ENCODE measurements around the gene ESR2. TPM values are rescaled to one million over a fixed set of nuclear protein-coding genes. Genes with fewer than 3 reads are reported as not detected.
A peak's percentile ranks its signal among the peaks of the same experiment; 100 is the strongest.

Gene ESR2
- total and polyA plus RNA-seq, 2 of the 8 experiments (the other 6 are each of a cell fraction or from before 2014, with no cell fraction given): 0.19 to 0.23 TPM

- CTCF ChIA-PET (ENCODE audit: partially characterized antibody): interaction anchor here (0.7 to 2.6 kb wide), 7 partner anchors 10 to 85 kb away, joined by 3 to 8 read pairs (median 3); no protein-coding TSS in a partner anchor
- TF ChIP-seq HDAC2 (IDR thresholded peaks at IDR 0.05; ENCODE audit: borderline replicate concordance in 1 of 2, low read depth in 2 of 2, low read length in 2 of 2) (no peak), KDM4A (IDR thresholded peaks at IDR 0.05; ENCODE audit: low read depth, low read length, severe bottlenecking) (no peak), RFX5 (IDR thresholded peaks at IDR 0.05; ENCODE audit: borderline replicate concordance, low read depth, low read length) (no peak), CREB1 (IDR thresholded peaks at IDR 0.05) (no peak), CHD1 (IDR thresholded peaks at IDR 0.05; ENCODE audit: low read depth, low read length) (no peak), TCF12 (IDR thresholded peaks at IDR 0.05; ENCODE audit: low read depth, low read length) (no peak), USF2 (IDR thresholded peaks at IDR 0.05; ENCODE audit: low read length) (no peak), EZH2 (IDR thresholded peaks at IDR 0.05; ENCODE audit: low read depth, low read length, severe bottlenecking) (no peak), RAD21 (IDR thresholded peaks at IDR 0.05 in 1 of 2, conservative IDR thresholded peaks at IDR 0.05 in 1 of 2; ENCODE audit: low read depth in 2 of 2, low read length in 2 of 2) (peak; percentile 29 to 45; a peak in 3 of 4 replicates), CTCF (IDR thresholded peaks at IDR 0.05; ENCODE audit: control extremely low read depth in 1 of 3, insufficient read depth in 1 of 3, low read depth in 1 of 3, low read length in 3 of 3) (peak in 2 of 3 experiments; percentile 13 to 36; a peak in 3 of 4 replicates)
Observed at GRCh38 chr14:64220056-64220455, 74.1 kb downstream of the ESR2 start.

More at GRCh38 chr14:64220056-64220455, 74.1 kb downstream of the ESR2 start:
- Histone ChIP-seq H4K8ac (ENCODE audit: extremely low read depth, insufficient read depth, low read length) (no peak overlapping the region), H3K79me2 (ENCODE audit: control insufficient read depth in 1 of 2, insufficient read depth in 2 of 2, low read length in 2 of 2) (no peaks in the 10 kb centered on the region), H3K18ac (ENCODE audit: extremely low read depth, low read length) (no peak overlapping the region), H3K23ac (ENCODE audit: insufficient read length) (no peak overlapping the region), H3K27ac (ENCODE audit: low read depth, low read length) (no peak overlapping the region), H3K27me3 (replicated peaks in 1 of 4; ENCODE audit: control insufficient read depth in 3 of 4, extremely low read depth in 1 of 4, insufficient read depth in 3 of 4, low read length in 3 of 4) (no peaks in the 10 kb centered on the region), H3K4me1 (replicated peaks in 1 of 4; ENCODE audit: control insufficient read depth in 3 of 4, insufficient read depth in 4 of 4, low read length in 3 of 4) (no peaks in the 10 kb centered on the region), H3K56ac (replicated peaks; ENCODE audit: insufficient read length, low read depth, low read length) (no peak overlapping the region), H3K4me3 (ENCODE audit: extremely low read depth in 1 of 4, insufficient read depth in 2 of 4, low read depth in 3 of 4, low read length in 4 of 4) (no peak overlapping the region), H2AFZ (ENCODE audit: low read length) (no peak overlapping the region), H3K79me1 (ENCODE audit: low read depth, low read length) (no peaks in the 10 kb centered on the region), H4K20me1 (replicated peaks in 1 of 2; ENCODE audit: control insufficient read depth in 1 of 2, insufficient read depth in 2 of 2, low read length in 2 of 2) (peaks cover 2 to 3% of the 10 kb centered on the region in 2 experiments), H3K9me3 (ENCODE audit: insufficient read depth in 2 of 2, low read depth in 1 of 2, low read length in 1 of 2) (no peaks in the 10 kb centered on the region), H3K4me2 (ENCODE audit: insufficient read depth in 1 of 2, low read depth in 2 of 2, low read length in 2 of 2) (no peak overlapping the region), H4K91ac (replicated peaks; ENCODE audit: insufficient read length, low read length) (no peak overlapping the region), H2BK5ac (ENCODE audit: low read depth, low read length) (no peak overlapping the region), H3K23me2 (ENCODE audit: low read depth, low read length) (no peaks in the 10 kb centered on the region), H3K9ac (replicated peaks in 1 of 4; ENCODE audit: extremely low read depth in 1 of 4, low read depth in 3 of 4, low read length in 3 of 4) (no peak overlapping the region), H4K5ac (ENCODE audit: insufficient read length, low read depth, low read length) (no peak overlapping the region), H2BK12ac (ENCODE audit: low read depth, low read length) (no peak overlapping the region), H3K36me3 (ENCODE audit: control insufficient read depth in 2 of 4, insufficient read depth in 4 of 4, low read length in 3 of 4) (peaks cover 13 to 76% (median 52%) of the 10 kb centered on the region in 4 experiments), H3K14ac (ENCODE audit: insufficient read length) (no peak overlapping the region), H2BK15ac (ENCODE audit: low read length) (no peak overlapping the region), H2BK20ac (ENCODE audit: low read length) (no peak overlapping the region), H3K4ac (replicated peaks; ENCODE audit: insufficient read length, low read depth, low read length) (no peak overlapping the region), H2AK5ac (ENCODE audit: low read depth, low read length) (no peak overlapping the region), H2BK120ac (replicated peaks; ENCODE audit: low read depth, low read length) (no peak overlapping the region)
- FAIRE-seq (no peak), DNase-seq (ENCODE audit: low read depth in 1 of 2, low spot score in 2 of 2) (no peak)
- POLR2A ChIA-PET (ENCODE audit: partially characterized antibody): no interaction called here
- WGBS, 2 experiments (ENCODE audit: extremely low coverage in 1 of 2, insufficient coverage in 1 of 2, insufficient read length in 1 of 2, insufficient replicate concordance in 2 of 2, low coverage in 1 of 2, low lambda C conversion rate in 2 of 2, missing lambda C conversion rate in 1 of 2): 91% methylated on average over 4 of the region's 4 CpGs; no CpG with 5 or more reads in 1 of the 2 experiments
